ENCODE measurements around the gene SLC45A3.
"Not testable (repeated sequence)": the region's sequence is repeated elsewhere in the genome, so short reads cannot be mapped to it uniquely, and the experiment has no call there.

- not testable (repeated sequence) for TF ChIP-seq POLR2A (IDR thresholded peaks at IDR 0.05); CTCF (IDR thresholded peaks at IDR 0.05); EP300 (IDR thresholded peaks at IDR 0.05; ENCODE audit: low read depth); POLR2AphosphoS5 (IDR thresholded peaks at IDR 0.05)
Measured at GRCh38 chr1:205636138-205636530, 44.2 kb downstream of the SLC45A3 start.

Data from transverse colon (tissue), 4 donors.